OCI-LY3 (cell line): ENCODE measurements around the gene FCGR3B.
"Not testable (repeated sequence)": the region's sequence is repeated elsewhere in the genome, so short reads cannot be mapped to it uniquely, and the experiment has no call there.

Experiments
- CTCF ChIP-seq: fragments of 200-600, 300-600 bp; sonication (generic); IDR thresholded peaks from 2 replicates; pipeline ENCODE4 v1.5.1; 2014; ENCODE audit warnings: antibody characterized with exemption, low read length, low read depth
- EZH2phosphoT487 ChIP-seq: fragments of 200-600 bp; shearing (Covaris generic); IDR thresholded peaks from 2 replicates; pipeline ENCODE4 v1.6.1; 2018; ENCODE audit warnings: antibody characterized with exemption, mixed run types, low read depth

GRCh38 chr1:161605024-161605423 is 26.0 kb downstream of the FCGR3B start:
- TF ChIP-seq CTCF, EZH2phosphoT487: not testable (repeated sequence)
